H1 (cell line): ENCODE results near the gene ABCC4. TPM values are rescaled to one million over a fixed set of nuclear protein-coding genes. Genes with fewer than 3 reads are reported as not detected.

ENCODE experiments used
- CTCF ChIA-PET: fragments of 300-600 bp; sonication (Branson Sonifier 250); formaldehyde crosslinking; loops from one replicate; lab custom pipeline; 2021; ENCODE audit not compliant: partially characterized antibody; lab: Charles Lee
- POLR2A ChIA-PET: fragments of 300-600 bp; sonication (Branson Sonifier 250); formaldehyde crosslinking; loops from one replicate; lab custom pipeline; 2021; ENCODE audit warnings: inconsistent platforms; ENCODE audit not compliant: partially characterized antibody; lab: Charles Lee
- DNase-seq, 2 experiments: peaks; one replicate each; pipeline versions ENCODE4 v3.0.0 to v3.0.0-alpha.2; 2010 to 2022; ENCODE audit warnings: low spot score in 2 of 2, low read depth in 1 of 2, mixed read lengths in 1 of 2
- FAIRE-seq: peaks from 2 replicates; lab custom pipeline; 2011; peaks lifted over from hg19 to GRCh38; lab: Jason Lieb, UNC
- H2AFZ ChIP-seq: 2 replicates; pipeline ENCODE4 v1.8.1; 2012; ENCODE audit warnings: low read length, inconsistent platforms
- H2AK5ac ChIP-seq: 2 replicates; pipeline ENCODE4 v1.6.1; 2013; ENCODE audit warnings: low read depth, low read length
- H2BK120ac ChIP-seq: replicated peaks from 2 replicates; pipeline ENCODE3; 2013; ENCODE audit warnings: low read depth, low read length, inconsistent platforms
- H2BK12ac ChIP-seq: 2 replicates; pipeline ENCODE4 v1.6.1; 2013; ENCODE audit warnings: low read depth, low read length
- H2BK15ac ChIP-seq: 2 replicates; pipeline ENCODE4 v1.6.1; 2013; ENCODE audit warnings: low read length
- H2BK20ac ChIP-seq: 2 replicates; pipeline ENCODE4 v1.6.1; 2013; ENCODE audit warnings: low read length
- H2BK5ac ChIP-seq: 2 replicates; pipeline ENCODE4 v1.6.1; 2013; ENCODE audit warnings: low read depth, low read length
- H3K14ac ChIP-seq: 2 replicates; pipeline ENCODE4 v1.6.1; 2013; ENCODE audit warnings: inconsistent platforms; ENCODE audit not compliant: insufficient read length
- H3K18ac ChIP-seq: 2 replicates; pipeline ENCODE4 v1.6.1; 2013; ENCODE audit warnings: low read length; ENCODE audit errors: extremely low read depth
- H3K23ac ChIP-seq: 2 replicates; pipeline ENCODE4 v1.6.1; 2013; ENCODE audit warnings: inconsistent platforms; ENCODE audit not compliant: insufficient read length
- H3K23me2 ChIP-seq: 2 replicates; pipeline ENCODE4 v1.6.1; 2013; ENCODE audit warnings: low read depth, low read length
- H3K27ac ChIP-seq: 2 replicates; pipeline ENCODE4 v1.6.1; 2011; ENCODE audit warnings: low read depth, low read length, inconsistent platforms
- H3K27me3 ChIP-seq, 4 experiments: replicated peaks in 1 of 4; 1 replicate in 1 of 4; 2 replicates in 3 of 4; pipeline versions ENCODE4 v1.6.1 to v1.8.1; 2011 to 2013; ENCODE audit warnings: low read length in 3 of 4, mild to moderate bottlenecking in 3 of 4, inconsistent platforms in 2 of 4, mixed read lengths in 2 of 4, moderate library complexity in 1 of 4; ENCODE audit not compliant: control insufficient read depth in 3 of 4, insufficient read depth in 3 of 4; ENCODE audit errors: extremely low read depth in 1 of 4
- H3K36me3 ChIP-seq, 4 experiments: 2 replicates each; pipeline versions ENCODE4 v1.6.1 to v1.8.1; 2011 to 2013; ENCODE audit warnings: mild to moderate bottlenecking in 4 of 4, low read length in 3 of 4, moderate library complexity in 2 of 4, control low read depth in 1 of 4, inconsistent platforms in 1 of 4; ENCODE audit not compliant: insufficient read depth in 4 of 4, control insufficient read depth in 2 of 4
- H3K4ac ChIP-seq: replicated peaks from 2 replicates; pipeline ENCODE3; 2013; ENCODE audit warnings: low read length, low read depth, mixed read lengths, inconsistent platforms; ENCODE audit not compliant: insufficient read length
- H3K4me1 ChIP-seq, 4 experiments: replicated peaks in 1 of 4; 1 replicate in 1 of 4; 2 replicates in 3 of 4; pipeline versions ENCODE4 v1.6.1 to v1.8.1; 2011 to 2013; ENCODE audit warnings: low read length in 3 of 4, inconsistent platforms in 2 of 4, mixed read lengths in 1 of 4; ENCODE audit not compliant: insufficient read depth in 4 of 4, control insufficient read depth in 3 of 4
- H3K4me2 ChIP-seq, 2 experiments: 2 replicates each; pipeline versions ENCODE4 v1.6.1 to v1.8.1; 2011 to 2013; ENCODE audit warnings: low read depth in 2 of 2, low read length in 2 of 2, control low read depth in 1 of 2, inconsistent platforms in 1 of 2, mild to moderate bottlenecking in 1 of 2; ENCODE audit not compliant: insufficient read depth in 1 of 2
- H3K4me3 ChIP-seq, 4 experiments: fragments of 200-600, 300-600 bp in 1 of 4; sonication (generic), shearing (Covaris generic), sonication (Bioruptor Twin) in 1 of 4; 2 replicates each; pipeline versions ENCODE4 v1.5.1 to v1.8.1; 2011 to 2016; ENCODE audit warnings: low read length in 4 of 4, low read depth in 3 of 4, control low read depth in 2 of 4, inconsistent platforms in 2 of 4, mild to moderate bottlenecking in 2 of 4, mixed read lengths in 1 of 4, moderate library complexity in 1 of 4; ENCODE audit not compliant: insufficient read depth in 2 of 4; ENCODE audit errors: extremely low read depth in 1 of 4
- H3K56ac ChIP-seq: replicated peaks from 2 replicates; pipeline ENCODE3; 2013; ENCODE audit warnings: low read depth, mild to moderate bottlenecking, mixed read lengths, low read length, inconsistent platforms; ENCODE audit not compliant: insufficient read length
- H3K79me1 ChIP-seq: 2 replicates; pipeline ENCODE4 v1.6.1; 2013; ENCODE audit warnings: low read depth, low read length, control low read depth
- H3K79me2 ChIP-seq, 2 experiments: 2 replicates each; pipeline versions ENCODE4 v1.6.1 to v1.8.1; 2012 to 2013; ENCODE audit warnings: low read length in 2 of 2, mild to moderate bottlenecking in 2 of 2, inconsistent platforms in 1 of 2; ENCODE audit not compliant: insufficient read depth in 2 of 2, control insufficient read depth in 1 of 2
- H3K9ac ChIP-seq, 4 experiments: replicated peaks in 1 of 4; 1 replicate in 1 of 4; 2 replicates in 3 of 4; pipeline versions ENCODE4 v1.6.1 to v1.8.1; 2011 to 2013; ENCODE audit warnings: low read depth in 3 of 4, low read length in 3 of 4, control low read depth in 2 of 4, mild to moderate bottlenecking in 2 of 4, moderate library complexity in 2 of 4, inconsistent platforms in 1 of 4; ENCODE audit errors: extremely low read depth in 1 of 4
- H3K9me3 ChIP-seq, 2 experiments: 2 replicates each; pipeline versions ENCODE4 v1.6.1 to v1.8.1; 2012 to 2013; ENCODE audit warnings: mild to moderate bottlenecking in 2 of 2, moderate library complexity in 2 of 2, control low read depth in 1 of 2, inconsistent platforms in 1 of 2, low read depth in 1 of 2, low read length in 1 of 2, mixed read lengths in 1 of 2; ENCODE audit not compliant: insufficient read depth in 2 of 2
- H4K20me1 ChIP-seq, 2 experiments: replicated peaks in 1 of 2; 2 replicates each; pipeline versions ENCODE3 to v1.8.1; 2011 to 2013; ENCODE audit warnings: inconsistent platforms in 2 of 2, low read length in 2 of 2, mild to moderate bottlenecking in 1 of 2; ENCODE audit not compliant: insufficient read depth in 2 of 2, control insufficient read depth in 1 of 2
- H4K5ac ChIP-seq: 2 replicates; pipeline ENCODE4 v1.6.1; 2013; ENCODE audit warnings: low read length, low read depth, mixed read lengths, inconsistent platforms; ENCODE audit not compliant: insufficient read length
- H4K8ac ChIP-seq: 2 replicates; pipeline ENCODE4 v1.8.0; 2013; ENCODE audit warnings: mild to moderate bottlenecking, moderate library complexity, low read length, inconsistent platforms; ENCODE audit not compliant: insufficient read depth; ENCODE audit errors: extremely low read depth
- H4K91ac ChIP-seq: replicated peaks from 2 replicates; pipeline ENCODE3; 2013; ENCODE audit warnings: low read length, mixed read lengths, inconsistent platforms; ENCODE audit not compliant: insufficient read length
- EZH2 ChIP-seq: fragments of 200-600 bp; sonication (generic); IDR thresholded peaks from 2 replicates; pipeline ENCODE4 v1.7.1; 2012; ENCODE audit warnings: low read depth, mild to moderate bottlenecking, moderate library complexity, low read length, inconsistent platforms; ENCODE audit not compliant: severe bottlenecking
- SRF ChIP-seq: IDR thresholded peaks from 2 replicates; pipeline ENCODE4 v1.6.1; 2011; ENCODE audit warnings: mild to moderate bottlenecking, low read depth, low read length, moderate library complexity
- TCF12 ChIP-seq: IDR thresholded peaks from 2 replicates; pipeline ENCODE4 v1.6.1; 2011; ENCODE audit warnings: low read depth, mild to moderate bottlenecking, low read length
- WGBS, 2 experiments: shearing (Covaris generic) in 1 of 2; methylation state at CpG; one replicate each; pipeline versions ENCODE4 v1.1.6 to v1.1.7; 2013 to 2015; ENCODE audit warnings: low lambda C conversion rate in 2 of 2, mixed read lengths in 2 of 2, inconsistent platforms in 1 of 2, low coverage in 1 of 2, missing lambda C conversion rate in 1 of 2; ENCODE audit not compliant: insufficient replicate concordance in 2 of 2, insufficient coverage in 1 of 2, insufficient read length in 1 of 2; ENCODE audit errors: extremely low coverage in 1 of 2, missing lambda C conversion rate in 1 of 2; 5-methylcytosine and 5-hydroxymethylcytosine counted together
- polyA plus RNA-seq, 7 experiments: library from polyadenylated mRNA; depleted of rRNA in 3 of 7; stranded (reverse) in 5 of 7; unstranded in 2 of 7; fragments of >200 nt in 5 of 7; fragments of 200-250 nt in 2 of 7; gene quantifications; 1 replicate in 5 of 7; 2 replicates in 1 of 7; 4 replicates in 1 of 7; pipeline versions ENCODE4 v1.2.1 to v1.2.3, GENCODE V29; 2011 to 2013; ENCODE audit warnings: missing spikeins in 2 of 7, mixed read lengths in 2 of 7
- total RNA-seq: library from RNA; stranded (reverse); fragmentation: NEBNext Ultra II Directional; extraction: Animal tissue kit (Norgen Biotek cat#: 25700); gene quantifications from 2 replicates; pipeline ENCODE4 v1.2.1, GENCODE V29; 2021
- TF ChIP-seq, protein P1 (sequence below), 3 experiments: IDR thresholded peaks; 1 replicate in 2 of 3; 2 replicates in 1 of 3; pipeline versions ENCODE4 v1.5.1 to v1.6.1; 2011; ENCODE audit warnings: low read length in 3 of 3, mild to moderate bottlenecking in 3 of 3, inconsistent platforms in 2 of 3, low read depth in 1 of 3, moderate library complexity in 1 of 3; ENCODE audit not compliant: insufficient read depth in 1 of 3; ENCODE audit errors: control extremely low read depth in 1 of 3

The ABCC4 gene
- total and polyA plus RNA-seq, 2 of the 8 experiments (the other 6 are each of a cell fraction or from before 2014, with no cell fraction given): 4.0 to 14.1 TPM

DNA sequence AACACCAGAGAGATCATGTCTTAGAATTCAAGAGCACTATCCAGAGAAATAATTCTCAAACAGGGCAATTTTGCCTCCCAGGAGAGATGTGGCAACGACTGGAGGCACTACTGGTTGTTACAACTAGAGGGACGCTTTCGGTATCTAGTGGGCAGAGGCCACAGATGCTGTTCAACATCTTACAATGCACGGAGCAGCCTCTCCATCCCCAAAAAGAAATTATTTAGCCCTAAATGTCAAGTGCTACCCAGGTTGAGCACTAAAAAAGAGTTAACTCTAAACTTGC lies 78.6 kb downstream of the ABCC4 start:
- no peaks in the 10 kb centered on the region; the same call in 1 of the 2 replicates for H3K79me1 ChIP-seq
- H3K4me2 ChIP-seq: no peak overlapping the region
- peak in 1 of 2 experiments; percentile 27 for DNase-seq
- no peak overlapping the region for H3K9ac ChIP-seq
- H3K23ac ChIP-seq: no peak overlapping the region
- H2AFZ ChIP-seq: no peak overlapping the region
- H4K20me1 ChIP-seq: no peaks in the 10 kb centered on the region
- no peak overlapping the region for H3K4me3 ChIP-seq
- no peak overlapping the region for H3K4ac ChIP-seq
- H2BK12ac ChIP-seq: no peak overlapping the region
- no peak overlapping the region for H2BK15ac ChIP-seq
- POLR2A ChIA-PET: no interaction called here
- no peak for FAIRE-seq
- CTCF ChIA-PET: interaction anchor here (0.5 to 1.5 kb wide), 6 partner anchors 18 to 254 kb away, joined by 3 to 4 read pairs (median 3); no protein-coding TSS in a partner anchor
- H3K23me2 ChIP-seq: no peaks in the 10 kb centered on the region; the same call in 1 of the 2 replicates
- H3K36me3 ChIP-seq: no peaks in the 10 kb centered on the region
- WGBS, 2 experiments: 84% methylated on average over 4 of the region's 4 CpGs; no CpG with 5 or more reads in 1 of the 2 experiments
- no peak overlapping the region for H2BK5ac ChIP-seq
- H3K79me2 ChIP-seq: no peaks in the 10 kb centered on the region
- TF ChIP-seq SRF (no peak), EZH2 (no peak), TCF12 (no peak)
- TF ChIP-seq, protein P1, sequence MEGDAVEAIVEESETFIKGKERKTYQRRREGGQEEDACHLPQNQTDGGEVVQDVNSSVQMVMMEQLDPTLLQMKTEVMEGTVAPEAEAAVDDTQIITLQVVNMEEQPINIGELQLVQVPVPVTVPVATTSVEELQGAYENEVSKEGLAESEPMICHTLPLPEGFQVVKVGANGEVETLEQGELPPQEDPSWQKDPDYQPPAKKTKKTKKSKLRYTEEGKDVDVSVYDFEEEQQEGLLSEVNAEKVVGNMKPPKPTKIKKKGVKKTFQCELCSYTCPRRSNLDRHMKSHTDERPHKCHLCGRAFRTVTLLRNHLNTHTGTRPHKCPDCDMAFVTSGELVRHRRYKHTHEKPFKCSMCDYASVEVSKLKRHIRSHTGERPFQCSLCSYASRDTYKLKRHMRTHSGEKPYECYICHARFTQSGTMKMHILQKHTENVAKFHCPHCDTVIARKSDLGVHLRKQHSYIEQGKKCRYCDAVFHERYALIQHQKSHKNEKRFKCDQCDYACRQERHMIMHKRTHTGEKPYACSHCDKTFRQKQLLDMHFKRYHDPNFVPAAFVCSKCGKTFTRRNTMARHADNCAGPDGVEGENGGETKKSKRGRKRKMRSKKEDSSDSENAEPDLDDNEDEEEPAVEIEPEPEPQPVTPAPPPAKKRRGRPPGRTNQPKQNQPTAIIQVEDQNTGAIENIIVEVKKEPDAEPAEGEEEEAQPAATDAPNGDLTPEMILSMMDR (IDR thresholded peaks at IDR 0.05; ENCODE audit: control extremely low read depth in 1 of 3, insufficient read depth in 1 of 3, low read depth in 1 of 3, low read length in 3 of 3): peak in 1 of 3 experiments; percentile 27; a peak in 1 of 4 replicates
- no peaks in the 10 kb centered on the region for H3K27me3 ChIP-seq
- H3K9me3 ChIP-seq: no peaks in the 10 kb centered on the region
- no peak overlapping the region for H4K5ac ChIP-seq
- no peak overlapping the region for H4K91ac ChIP-seq
- no peak overlapping the region for H2BK20ac ChIP-seq
- no peak overlapping the region for H3K18ac ChIP-seq
- no peak overlapping the region for H2AK5ac ChIP-seq
- H3K56ac ChIP-seq: no peak overlapping the region
- H3K4me1 ChIP-seq: no peaks in the 10 kb centered on the region
- H3K14ac ChIP-seq: no peak overlapping the region
- H2BK120ac ChIP-seq: no peak overlapping the region
- no peak overlapping the region for H4K8ac ChIP-seq
- H3K27ac ChIP-seq: no peak overlapping the region
